ENCODE measurements around the gene BTBD7.

BTBD7 gene

DNA sequence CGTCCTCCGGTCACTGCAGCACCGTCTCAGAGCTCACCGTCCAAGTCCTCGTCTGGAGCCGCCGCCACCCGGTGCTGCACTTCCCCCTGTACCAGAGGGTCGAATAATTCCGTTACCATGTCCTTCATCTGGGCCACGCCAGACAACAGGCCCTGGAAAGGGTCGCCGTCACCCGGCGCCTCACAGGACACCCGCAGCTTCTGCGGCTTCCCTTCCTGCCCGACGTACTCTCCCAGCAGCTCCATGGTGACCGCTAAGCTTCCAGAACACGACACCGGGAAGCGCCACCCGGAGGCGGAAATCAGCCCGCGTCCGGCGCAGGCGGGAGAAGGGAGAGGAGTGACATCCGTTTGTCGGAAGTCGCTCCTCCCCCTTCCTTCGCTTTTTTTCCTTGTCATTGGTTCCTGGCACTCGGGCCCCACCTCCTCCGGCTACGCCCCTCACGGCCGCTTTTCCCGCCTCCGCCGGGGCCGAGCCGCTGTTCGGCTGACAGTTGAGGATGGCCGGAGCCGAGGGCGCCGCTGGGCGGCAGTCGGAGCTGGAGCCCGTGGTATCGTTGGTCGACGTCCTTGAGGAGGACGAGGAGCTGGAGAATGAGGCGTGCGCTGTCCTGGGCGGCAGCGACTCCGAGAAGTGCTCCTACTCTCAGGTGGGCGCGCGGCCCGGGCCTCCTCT lies 125.9 kb downstream of the BTBD7 start, which contains the start of the genes GON7 and UBR7:
Gene GON7, minus strand, starts transcription at position 273 of the 675 bp plus-strand sequence. Its CDS starts 28 bp downstream, at position 245.
Gene UBR7, plus strand, starts transcription at position 464 of the 675 bp plus-strand sequence. Its CDS starts 36 bp downstream, at position 500.
- peak; percentile 51 to 97 (median 94) for DNase-seq

DNA sequence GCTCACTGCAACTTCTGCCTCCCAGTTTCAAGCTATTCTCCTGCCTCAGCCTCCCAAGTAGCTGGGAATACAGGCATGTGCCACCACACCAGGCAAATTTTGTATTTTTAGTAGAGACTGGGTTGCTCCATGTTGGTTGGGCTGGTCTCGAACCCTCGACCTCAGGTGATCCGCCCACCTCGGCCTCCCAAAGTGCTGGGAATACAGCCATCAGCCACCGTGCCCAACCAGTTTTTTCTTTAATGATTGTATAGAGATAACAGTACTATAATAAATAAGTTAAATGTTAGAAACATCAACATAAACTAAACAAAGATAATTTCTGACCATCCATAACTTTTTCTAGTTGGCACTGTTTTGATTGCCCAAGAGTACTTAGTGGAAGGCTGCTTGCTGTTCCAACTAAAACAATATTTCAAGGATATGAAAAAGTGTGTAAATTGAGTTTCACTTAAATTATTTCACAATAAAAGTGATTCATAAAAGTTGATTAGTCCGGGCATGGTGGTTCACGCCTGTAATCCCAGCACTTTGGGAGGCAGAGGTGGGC lies 131.6 kb downstream of the BTBD7 start:
- no peak for DNase-seq

DNA sequence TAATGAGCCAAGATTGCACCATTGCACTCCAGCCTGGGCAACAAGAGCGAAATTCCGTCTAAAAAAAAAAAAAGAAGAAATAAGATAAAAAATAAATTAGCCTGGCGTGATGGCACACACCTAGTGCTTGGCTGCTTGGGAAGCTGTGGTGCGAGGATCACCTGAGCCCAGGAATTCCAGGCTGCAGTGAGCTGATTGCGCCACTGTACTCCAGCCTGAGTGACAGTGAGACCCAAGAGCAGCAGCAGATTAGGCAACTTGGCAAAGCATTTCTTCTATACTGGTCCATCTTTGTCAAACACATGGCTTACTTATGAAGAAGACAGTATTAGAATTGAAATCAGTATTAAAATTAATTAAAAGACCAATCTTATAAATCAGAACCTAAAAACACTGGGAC lies 132.3 kb downstream of the BTBD7 start:
- no peak for DNase-seq

DNA sequence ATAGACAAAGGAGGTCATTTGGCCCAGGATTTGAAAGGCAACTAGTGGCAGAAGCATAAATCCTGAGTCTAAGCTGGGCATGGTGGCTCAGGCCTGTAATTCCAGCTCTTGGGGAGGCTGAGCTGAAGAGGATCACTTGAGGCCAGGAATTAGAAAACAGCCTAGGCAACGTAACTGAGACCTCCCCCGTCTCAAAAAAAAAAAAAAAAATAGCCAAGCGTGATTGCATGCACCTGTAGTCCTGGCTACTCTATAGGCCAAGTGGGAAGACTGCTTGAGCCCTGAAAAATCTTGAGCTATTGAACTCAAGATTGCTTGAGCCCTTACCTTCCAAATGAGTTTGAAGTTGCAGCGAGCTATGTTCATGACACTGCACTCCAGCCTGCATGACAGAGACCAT lies 133.8 kb downstream of the BTBD7 start:
- no peak for DNase-seq

DNA sequence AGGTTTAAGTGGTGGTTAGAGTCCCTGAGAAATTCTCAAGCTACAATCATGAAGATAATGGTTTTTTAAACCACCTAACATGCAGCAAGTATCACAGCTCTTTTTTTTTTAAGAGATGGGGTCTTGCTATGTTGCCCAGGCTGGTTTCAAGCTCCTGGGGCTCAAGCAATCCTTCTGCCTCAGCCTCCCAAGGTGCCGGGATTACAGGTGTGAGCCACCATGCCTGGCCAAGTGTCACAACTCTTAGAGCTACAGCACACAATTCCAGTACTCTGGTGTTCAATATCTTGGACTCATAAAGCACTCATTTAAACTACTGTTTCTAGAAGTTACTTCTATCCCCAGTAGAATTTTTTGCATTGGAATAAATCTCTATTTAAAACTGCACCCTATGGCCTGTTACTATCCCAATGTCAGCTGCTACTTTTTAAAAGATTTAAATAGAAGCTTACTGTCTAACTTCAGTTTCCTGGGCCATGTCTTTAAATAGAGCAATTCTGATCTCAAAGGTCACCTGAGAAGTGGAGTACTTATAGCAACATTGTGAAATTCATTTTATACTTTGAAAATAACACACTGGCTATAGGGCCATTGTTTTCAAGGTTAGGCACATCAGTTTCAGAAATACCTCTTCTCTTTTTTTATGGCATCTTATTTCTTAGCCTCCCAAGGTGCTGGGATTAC lies 137.4 kb downstream of the BTBD7 start:
- no peak for DNase-seq

Data from nucleus accumbens (tissue), 56 donors.